Left cardiac atrium (tissue), 4 donors: ENCODE data around the gene CBLB. TPM values are rescaled to one million over a fixed set of nuclear protein-coding genes. Genes with fewer than 3 reads are reported as not detected.

Experiments used
- ATAC-seq, 2 donors: fragments of 200-7000 bp; cut with Tn5 transposase; one replicate each; pipeline ENCODE4 v1.9.1; 2020; ENCODE audit warnings: mild to moderate bottlenecking in 2 of 2, moderate library complexity in 2 of 2
- DNase-seq: peaks from one replicate; pipeline ENCODE4 v3.0.0-alpha.2; 2020
- intact Hi-C, 2 donors: fragments of 100-400 bp; cut with DNase I; formaldehyde crosslinking; loops; one replicate each; pipeline versions ENCODE4 v1.14.1 to v1.15.1; 2022 to 2023
- total RNA-seq, 2 donors: library from RNA; stranded (reverse); fragmentation: NEBNext Ultra II Directional; extraction: Animal tissue kit (Norgen Biotek cat#: 25700); gene quantifications; one replicate each; pipeline ENCODE4 v1.2.1, GENCODE V29; 2021
- donor health status: DM: no; HTN: yes; CAD: no.
- donor health status: DM: no; HTN: yes; CAD: no; lungs with severe emphysema.
- donor health status: DM: yes; HTN: yes; CAD: no.
- donor health status: Dilated cardiomyopathy.

The CBLB gene
- total RNA-seq, 2 donors from 2014 or later = 35.7 to 41.1 TPM

GRCh38 chr3:105614288-105615030 is 254.4 kb downstream of the CBLB start:
- ATAC-seq (peak in 1 of 2 donors; percentile 64), DNase-seq (no peak)
- intact Hi-C loops = no loop called here

GRCh38 chr3:105613120-105613519 is 255.7 kb downstream of the CBLB start:
- DNase-seq (peak; percentile 18), ATAC-seq (peak; percentile 80 to 82)
- intact Hi-C loops = no loop called here

GRCh38 chr3:105611304-105612192 is 257.3 kb downstream of the CBLB start:
- intact Hi-C loops = no loop called here

DNA sequence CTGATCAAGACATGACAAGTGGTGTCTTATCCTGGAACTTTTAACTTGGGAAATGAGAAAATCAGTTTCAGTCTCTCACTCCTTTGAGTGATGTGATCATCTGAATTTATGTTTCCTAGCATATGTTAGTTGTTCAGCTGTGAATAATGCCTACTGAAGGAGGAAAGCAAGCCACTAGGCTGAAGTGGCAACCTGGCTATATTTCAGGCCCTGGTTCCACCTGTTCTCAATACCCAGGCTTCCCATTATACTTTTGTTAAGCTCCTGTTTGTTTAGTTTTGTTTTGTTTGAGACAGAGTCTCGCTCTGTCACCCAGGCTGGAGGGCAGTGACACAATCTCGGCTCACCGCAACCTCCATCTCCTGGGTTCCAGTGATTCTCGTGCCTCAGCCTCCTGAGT is 258.3 kb downstream of the CBLB start:
- ATAC-seq = no peak
- no peak for DNase-seq
- intact Hi-C loops = no loop called here

More at GRCh38 chr3:105611304-105612192, 257.3 kb downstream of the CBLB start:
- ATAC-seq (no peak), DNase-seq (no peak)

DNA sequence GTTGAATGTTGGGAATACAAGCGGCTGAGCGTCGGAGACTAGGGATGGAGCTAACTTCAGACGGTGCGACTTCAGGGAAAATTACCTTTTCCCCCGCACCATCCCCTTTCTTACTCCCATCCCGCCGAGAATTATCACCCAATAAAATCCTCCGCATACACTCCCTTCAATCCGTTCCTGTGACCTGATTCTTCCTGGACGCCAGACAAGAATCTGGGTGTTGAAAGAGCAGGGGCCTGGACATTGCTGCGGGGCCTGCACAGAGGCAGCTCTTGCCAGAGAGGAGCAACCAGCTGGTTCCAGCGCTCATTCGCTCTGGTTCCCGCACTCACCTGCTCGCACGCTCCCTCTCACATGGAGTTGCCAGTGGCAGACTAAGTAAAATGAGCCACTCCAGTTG is 260.2 kb downstream of the CBLB start:
- intact Hi-C loops = no loop called here
- ATAC-seq = peak; percentile 53 to 63
- DNase-seq = peak; percentile 28

DNA sequence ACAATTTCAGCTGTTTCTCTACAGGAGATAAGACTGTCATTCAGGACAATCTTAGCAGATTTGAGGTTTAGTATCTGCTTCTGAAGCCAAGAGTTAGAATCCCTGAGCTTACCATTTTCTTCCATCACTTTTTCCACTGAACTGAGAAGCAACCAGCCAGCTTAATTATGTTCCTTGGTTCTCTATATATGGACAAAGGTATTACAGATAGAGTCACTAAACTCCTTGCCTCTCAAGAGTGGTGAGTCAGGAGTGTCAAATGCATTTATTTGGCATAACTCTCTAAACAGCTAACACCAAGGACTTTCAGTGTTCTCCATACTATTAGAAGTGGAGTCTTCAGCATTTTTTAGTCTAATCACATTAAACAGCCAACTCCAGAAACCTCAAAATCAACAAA is 262.8 kb downstream of the CBLB start:
- DNase-seq = no peak
- no peak for ATAC-seq
- intact Hi-C loops = no loop called here
